ENCODE results near the gene RAB44.
"Not testable (repeated sequence)": the region's sequence is repeated elsewhere in the genome, so short reads cannot be mapped to it uniquely, and the experiment has no call there.

The RAB44 gene

GRCh38 chr6:36714511-36714910 is 16.9 kb downstream of the RAB44 start:
- DNase-seq, result no peak

GRCh38 chr6:36715469-36715868 is 17.8 kb downstream of the RAB44 start:
- DNase-seq, result no peak

- no peak for DNase-seq
These were observed 19.0 kb downstream of the RAB44 start for GRCh38 chr6:36716476-36717093.

- no peak for DNase-seq
These were observed 19.7 kb downstream of the RAB44 start for GRCh38 chr6:36717231-36717825.

- DNase-seq, result no peak
These were observed 20.4 kb downstream of the RAB44 start for GRCh38 chr6:36717871-36718540.

GRCh38 chr6:36718560-36718959 is 20.9 kb downstream of the RAB44 start:
- no peak for DNase-seq

GRCh38 chr6:36719126-36719525 is 21.5 kb downstream of the RAB44 start:
- DNase-seq, result no peak

- no peak for DNase-seq
These were observed 22.9 kb downstream of the RAB44 start for GRCh38 chr6:36720251-36721141.

GRCh38 chr6:36721369-36722140 is 23.9 kb downstream of the RAB44 start:
- no peak for DNase-seq

GRCh38 chr6:36722365-36722764 is 24.7 kb downstream of the RAB44 start:
- no peak for DNase-seq

- no peak for DNase-seq
These were observed 25.3 kb downstream of the RAB44 start for GRCh38 chr6:36722879-36723278.

GRCh38 chr6:36723992-36724391 is 26.4 kb downstream of the RAB44 start:
- not testable (repeated sequence) for DNase-seq

- no peak for DNase-seq
These were observed 27.1 kb downstream of the RAB44 start for GRCh38 chr6:36724514-36725390.

GRCh38 chr6:36725581-36725980 is 28.0 kb downstream of the RAB44 start:
- DNase-seq, result no peak

GRCh38 chr6:36727505-36728021 is 29.9 kb downstream of the RAB44 start:
- DNase-seq, result no peak

GRCh38 chr6:36728289-36729160 is 30.9 kb downstream of the RAB44 start:
- DNase-seq, result no peak

GRCh38 chr6:36729161-36729524 is 31.5 kb downstream of the RAB44 start:
- no peak for DNase-seq

GRCh38 chr6:36730424-36731380 is 33.1 kb downstream of the RAB44 start:
- no peak for DNase-seq
